ENCODE data around the gene ANKRD9.

The ANKRD9 gene

DNA sequence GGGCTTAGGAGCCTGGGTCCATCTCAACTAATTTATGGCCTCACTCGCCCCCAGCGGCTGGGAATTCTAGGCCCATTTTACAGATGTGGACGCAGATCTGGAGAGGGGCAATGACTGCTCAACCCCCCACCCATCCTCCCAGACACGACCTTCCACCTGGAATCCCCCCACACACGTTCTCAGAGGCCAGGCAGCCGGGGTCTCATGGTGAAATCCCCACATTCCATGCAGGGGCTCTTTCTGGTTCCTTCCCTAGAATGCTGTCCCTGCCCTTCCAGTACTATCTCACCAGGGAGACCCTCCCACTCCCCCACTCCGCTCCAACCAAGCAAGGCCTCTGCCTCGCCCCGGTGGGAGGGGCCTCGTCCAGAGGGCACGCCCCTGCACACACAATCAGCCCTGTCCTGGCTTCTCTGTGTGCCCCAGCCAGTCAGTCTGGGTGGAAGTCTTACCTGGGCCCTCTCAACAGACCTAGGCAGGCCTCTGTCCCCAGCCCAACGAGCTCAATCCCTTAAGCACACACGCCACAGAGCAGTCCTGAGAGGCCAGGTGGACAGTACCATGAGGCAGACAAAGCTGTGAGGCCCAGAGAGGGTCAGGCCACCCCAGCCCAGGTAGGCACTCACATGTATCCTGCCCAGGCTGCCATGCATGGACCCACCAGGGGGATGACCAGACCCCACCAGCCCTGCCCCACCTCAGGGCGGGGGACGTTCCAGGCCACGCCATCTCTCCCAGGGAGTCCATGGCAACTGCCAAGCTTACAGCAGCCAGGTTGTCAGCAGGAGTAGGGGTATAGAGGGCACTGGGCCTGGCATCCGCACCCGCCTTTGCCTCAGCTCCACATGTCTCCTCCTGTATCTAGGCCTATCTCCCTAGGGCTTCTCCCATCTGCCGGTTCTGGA lies 1.3 kb upstream of the ANKRD9 start:
- DNase-seq: no peak

DNA sequence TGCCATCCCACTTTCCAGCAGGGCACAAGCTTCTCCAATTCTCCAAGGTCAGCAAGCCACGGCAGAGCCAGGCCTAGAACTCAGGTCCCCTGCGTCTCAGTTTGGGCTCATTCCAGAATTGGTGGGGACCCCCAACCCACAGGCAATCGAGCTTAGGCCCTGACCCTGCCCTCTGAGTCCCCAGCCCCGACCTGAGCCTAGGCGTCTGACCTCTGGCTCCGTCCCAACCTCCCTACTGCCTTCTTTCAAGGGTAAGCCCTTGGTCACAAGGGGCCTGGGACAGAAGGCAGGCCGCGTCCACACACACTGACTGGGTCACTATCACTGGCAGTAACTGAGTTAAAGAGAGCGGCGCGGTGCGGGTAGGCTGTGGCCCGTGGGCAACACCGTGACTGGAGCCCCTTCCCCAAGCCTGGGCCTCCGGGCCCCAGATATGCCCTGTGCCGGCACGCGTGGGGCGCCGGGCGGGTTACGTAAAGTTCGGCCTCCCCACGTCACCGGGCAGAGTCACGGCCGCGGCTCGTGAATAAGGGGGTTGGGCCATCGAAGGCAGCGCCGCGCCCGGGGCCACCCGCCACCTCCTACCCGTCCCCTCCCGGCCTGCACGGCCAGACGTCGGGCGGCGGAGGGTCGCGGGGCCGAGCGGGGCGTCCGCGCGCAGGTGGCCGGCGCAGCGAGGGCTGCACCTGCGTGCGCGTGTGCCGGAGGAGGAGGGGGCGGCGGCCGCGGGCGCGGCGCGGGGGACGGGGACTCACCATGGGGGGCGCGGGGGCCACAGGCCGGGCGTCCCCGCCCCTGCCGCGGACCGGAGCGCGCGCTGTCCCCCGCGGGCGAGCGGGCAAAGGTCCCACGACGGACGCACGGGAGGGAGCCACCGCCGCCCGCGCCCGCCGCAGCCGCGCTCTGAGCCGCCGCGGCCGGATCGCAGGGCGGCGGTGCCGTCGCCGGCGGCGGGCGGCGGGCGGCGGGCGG lies 516 bp downstream of the ANKRD9 start:
- DNase-seq: peak in 2 of 5 donors; percentile 39 to 45

DNA sequence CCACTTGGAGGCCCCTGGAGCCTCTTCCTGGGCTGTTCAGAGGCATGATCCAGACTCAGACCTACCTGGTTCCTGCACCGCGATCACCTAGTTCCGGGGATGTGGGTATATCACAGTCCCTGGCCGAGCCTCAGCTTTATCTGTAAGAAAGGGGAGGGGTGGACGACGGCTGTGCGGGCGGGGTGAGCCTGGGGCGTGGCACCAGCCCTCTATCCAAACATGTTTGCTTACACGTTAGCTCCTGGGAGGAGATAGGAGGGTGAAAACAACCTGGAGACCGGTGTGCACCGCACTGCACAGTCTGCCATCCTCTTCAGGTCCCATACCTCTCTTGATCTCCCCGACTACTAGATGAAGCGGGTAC lies 1.2 kb downstream of the ANKRD9 start:
- no peak for DNase-seq

DNA sequence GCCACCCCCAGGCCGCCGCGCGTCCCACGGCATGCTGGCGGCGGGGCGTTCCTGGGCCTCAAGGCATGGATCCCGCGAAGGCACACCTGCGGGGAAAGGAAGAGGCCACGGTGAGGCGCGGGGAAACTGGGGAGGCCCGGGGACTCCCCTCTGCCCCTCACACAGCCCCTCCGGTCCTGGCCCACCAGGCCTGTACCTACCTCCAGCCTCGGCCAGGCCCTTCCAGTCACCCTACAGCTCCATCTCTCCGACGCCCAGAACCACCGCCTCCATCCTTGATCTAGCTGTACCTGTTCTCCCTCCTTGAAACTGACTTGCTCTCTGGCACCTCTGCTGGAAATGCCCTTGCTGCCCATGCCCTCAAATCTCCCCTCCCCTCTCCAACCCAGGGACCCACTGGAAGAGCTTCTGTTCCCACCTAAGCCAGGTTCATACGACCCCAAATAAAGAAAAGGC lies 1.7 kb downstream of the ANKRD9 start:
- no peak for DNase-seq

DNA sequence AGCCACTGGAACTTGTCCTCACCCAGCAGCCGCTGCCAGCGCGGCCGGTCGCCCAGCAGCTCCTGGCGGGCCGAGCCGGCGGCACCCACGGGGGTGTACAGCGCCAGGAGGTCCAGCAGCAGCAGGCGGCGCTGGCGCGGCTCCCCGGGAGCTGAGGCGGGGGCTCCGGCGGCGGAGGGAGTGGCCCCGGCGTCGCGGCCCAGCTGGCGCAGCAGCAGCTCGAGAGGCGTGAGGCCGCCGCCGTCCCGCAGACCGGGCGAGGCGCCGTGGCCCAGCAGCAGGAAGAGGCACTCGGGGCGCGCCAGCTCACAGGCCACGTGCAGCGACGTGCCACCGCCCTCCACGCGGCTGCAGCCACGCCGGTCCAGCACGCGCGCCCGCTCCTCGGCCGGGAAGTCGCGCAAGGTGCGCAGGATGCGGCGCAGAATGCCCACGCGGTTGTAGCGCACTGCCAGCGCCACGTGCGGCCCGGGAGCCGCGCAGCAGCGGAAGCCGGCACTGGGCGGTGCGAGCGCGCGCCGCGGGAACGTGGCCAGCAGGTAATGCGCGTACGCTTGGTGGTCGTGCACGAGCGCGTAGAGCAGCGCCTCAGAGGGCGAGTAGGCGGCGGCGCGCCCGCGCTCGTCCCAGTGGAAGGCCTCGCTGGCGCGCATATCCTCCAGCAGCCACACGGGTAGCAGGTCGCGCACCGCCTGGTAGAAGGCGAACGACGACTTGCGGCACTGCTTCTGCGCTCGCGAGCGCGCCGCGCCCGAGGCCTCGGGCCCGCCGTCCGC lies 2.3 kb downstream of the ANKRD9 start:
- DNase-seq: peak in 1 of 5 donors; percentile 33

DNA sequence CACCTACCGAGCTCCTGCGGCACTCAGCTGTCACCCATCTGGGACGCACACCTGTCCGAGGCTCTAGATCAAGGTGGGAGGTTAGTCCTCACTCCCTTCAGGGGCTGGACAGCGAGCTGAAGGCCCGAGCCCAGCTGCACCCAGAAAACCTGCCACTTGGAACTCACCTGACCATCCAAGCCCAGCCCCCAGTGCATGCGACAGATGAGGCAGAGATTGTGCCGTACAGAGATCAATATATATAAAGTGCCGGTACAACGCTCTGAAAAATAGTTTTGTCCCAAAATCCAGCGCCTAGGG lies 3.0 kb downstream of the ANKRD9 start:
- DNase-seq: no peak

DNA sequence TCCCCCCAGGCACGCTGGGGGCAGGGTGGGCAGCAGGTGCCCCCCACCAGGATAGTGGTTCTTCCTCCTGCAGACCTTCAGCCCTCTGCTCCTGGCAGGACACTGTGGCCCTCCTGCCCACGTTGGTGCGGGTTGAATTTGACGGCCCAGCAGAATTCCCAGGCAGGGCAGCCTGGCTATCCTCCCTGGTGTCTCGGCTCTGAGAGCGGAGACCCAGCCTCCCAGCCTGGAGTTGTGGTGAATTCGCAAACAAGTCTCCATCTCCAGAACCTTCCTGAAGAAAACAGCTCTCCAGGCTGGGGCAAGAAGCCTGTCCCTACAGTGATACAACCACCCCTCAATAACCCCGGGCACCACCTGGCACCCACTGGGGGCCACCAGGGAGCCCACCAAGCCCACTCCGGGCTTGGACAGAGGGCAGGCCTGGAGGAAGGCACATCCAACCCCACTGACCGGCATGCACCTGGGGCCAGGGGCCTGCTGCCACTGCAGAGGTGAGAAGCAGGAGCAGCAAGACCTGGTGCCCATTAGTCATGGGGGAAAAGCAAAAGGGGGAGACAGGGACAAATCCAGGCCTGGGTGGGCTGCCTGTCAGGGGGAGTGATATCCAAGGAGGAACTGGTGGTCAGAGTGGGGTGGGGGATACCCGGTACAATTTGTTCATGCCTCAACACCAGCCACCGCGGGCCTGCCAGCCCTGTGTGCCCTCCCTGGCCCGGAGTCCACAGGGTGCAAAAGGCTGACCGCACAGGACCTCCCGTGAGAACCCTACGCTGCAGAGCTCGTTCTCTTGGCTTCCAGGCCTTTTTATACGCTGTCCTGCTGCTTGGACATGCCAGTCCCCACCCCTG lies 3.6 kb downstream of the ANKRD9 start:
- no peak for DNase-seq

DNA sequence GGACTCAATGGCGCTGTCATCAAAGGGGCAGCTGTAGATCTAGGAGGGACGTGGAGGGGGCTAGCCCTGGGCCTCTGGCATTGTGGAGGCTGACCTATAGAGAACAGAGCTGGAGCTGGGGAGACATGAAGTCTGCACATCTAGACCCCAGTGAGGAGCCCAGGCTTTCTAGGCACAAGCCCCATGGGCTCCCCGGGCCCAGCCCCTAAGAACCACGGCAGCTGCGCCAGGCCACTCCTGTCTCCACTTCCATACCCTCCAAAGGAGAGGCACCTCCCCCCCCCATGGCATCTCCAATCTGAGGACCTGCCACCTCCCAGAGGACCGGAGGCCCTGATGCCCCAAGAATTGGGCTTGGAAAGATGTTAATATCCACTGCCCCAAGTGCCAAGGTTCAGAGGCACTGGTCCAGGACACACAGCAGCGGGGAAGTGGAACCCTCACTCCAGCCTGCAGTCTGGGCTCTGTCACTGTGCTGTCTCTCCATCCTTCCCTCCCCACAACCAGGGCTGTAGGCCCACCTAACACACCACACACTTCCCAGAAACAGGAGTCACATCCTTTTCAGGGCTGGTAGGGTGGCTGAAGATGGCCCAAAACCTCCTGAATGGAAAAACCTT lies 4.5 kb downstream of the ANKRD9 start:
- DNase-seq: no peak

DNA sequence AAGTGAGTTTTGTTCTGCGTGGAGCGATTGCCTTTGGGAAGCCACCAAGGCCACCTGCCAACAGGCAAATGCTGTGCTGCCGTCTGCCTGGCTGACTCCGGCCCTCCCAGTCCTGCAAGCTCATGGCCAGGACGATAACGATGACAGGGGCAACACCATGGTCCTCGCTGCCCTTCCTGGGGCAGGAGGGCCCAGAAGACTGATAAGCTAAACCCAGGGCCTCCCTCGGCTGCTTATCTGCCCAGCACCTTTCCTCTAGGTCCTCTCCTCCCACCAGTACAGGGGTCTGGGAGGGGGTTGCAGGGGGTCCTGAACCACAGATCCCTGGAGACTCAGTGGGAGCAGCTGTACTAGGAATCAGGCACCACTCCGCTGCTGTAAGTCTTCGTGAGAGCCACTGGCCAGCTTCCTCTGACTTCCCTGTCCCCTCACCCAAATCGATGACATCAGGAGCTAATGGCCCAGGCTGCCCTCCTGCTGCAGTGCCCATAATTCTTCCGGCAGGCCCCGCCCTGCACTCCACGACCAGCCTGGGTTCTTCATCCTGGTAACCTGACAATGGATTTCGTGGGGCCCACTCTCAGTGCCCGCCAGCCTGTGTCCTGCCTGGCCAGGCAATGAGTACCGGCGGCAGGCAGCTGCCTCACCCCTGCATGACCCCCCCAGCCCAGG lies 5.1 kb downstream of the ANKRD9 start:
- no peak for DNase-seq

DNA sequence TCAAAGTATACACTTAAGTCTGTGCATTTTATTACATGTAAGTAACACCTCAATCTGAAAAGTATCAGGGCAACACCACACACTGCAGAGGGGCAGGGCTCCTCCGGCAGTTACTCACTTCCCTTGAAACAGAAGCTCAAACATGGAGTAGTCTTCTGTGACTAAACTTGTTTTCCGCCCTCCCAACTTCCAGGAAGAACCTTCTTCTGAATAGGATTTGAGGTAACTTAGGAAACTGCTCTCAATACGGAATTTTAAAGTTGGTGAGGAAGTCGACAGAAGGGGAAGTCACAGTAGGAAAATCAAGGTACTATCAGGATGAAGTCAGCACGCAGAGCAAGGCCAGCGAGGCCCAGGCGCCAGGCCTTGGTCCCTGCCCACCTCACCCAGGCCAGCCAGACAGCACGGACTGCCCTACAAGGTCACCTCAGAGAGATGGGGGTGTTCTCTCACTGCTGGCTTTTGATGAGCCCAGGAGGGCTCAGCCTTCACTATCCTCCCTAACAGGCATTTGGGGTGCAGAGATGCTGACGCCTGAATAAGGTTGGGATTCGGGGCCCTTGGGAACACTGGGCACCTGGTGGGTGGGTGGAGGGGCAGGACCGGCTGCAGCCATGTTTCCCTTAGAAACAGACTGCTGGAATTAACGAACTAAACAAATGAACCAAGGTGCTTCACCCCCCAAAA lies 5.8 kb downstream of the ANKRD9 start:
- no peak for DNase-seq

DNA sequence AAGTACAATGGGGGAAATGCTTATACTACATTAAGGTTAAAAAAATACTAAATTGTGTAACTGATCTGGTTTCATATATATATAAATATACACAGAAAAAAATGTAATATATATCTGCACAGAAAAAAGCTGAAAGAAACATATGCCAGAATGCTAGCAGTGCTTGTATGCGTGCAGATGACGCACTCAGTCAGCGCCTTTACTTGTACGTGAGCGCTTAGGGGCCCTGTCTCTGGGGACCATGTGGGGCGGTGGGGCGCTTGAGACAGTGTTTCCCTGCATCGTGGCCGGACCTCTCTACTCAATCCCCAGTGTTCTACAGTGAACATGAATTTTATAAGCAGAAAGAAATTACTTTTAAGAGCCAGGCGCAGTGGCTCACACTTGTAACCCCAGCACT lies 7.0 kb downstream of the ANKRD9 start:
- no peak for DNase-seq

DNA sequence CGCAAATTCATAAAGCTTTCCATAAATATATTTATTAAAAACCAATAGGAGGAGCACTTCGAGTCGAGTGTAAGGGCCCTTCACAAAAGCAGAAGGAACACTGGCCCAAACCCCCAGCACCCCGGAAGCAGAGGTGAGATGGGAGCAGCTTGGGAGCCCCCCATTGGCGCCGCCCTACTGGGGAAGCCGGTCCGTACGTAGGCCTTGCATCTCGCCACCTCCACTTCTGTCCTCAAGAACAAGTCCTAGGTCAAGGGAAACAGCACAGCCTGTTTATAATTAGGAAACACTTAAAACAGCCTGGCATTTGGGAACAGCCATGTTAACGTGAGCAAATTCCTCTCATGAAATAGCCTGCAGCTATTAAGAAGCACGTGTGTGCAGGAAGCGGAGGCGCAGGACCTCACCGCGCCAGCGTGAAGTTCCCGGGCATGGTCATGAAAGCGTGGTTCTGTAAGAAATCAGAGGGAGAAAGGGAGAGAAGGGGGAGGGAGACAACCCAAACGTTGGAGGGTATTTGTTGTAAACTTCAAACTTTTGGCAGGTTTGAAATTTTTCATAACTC lies 7.7 kb downstream of the ANKRD9 start:
- no peak for DNase-seq

DNA sequence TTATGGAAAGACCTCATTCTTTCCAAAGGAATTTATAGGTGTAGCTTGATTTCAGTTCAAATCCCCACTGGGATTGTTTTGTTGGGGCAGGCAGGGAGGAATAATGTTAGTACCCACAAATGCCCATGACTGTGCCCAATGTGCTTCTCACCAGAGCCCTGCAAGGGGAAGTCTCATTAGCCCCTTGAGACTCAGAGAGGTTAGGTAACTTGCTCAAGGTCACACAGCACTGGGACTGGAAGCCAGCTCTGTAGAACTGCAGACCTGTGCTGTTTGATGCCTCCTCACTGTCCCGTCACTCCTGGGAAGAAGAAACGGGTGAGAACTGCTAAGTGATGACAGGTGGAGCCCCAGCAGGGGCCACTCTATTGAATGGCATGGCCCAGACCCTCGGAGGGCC lies 8.9 kb downstream of the ANKRD9 start:
- no peak for DNase-seq

DNA sequence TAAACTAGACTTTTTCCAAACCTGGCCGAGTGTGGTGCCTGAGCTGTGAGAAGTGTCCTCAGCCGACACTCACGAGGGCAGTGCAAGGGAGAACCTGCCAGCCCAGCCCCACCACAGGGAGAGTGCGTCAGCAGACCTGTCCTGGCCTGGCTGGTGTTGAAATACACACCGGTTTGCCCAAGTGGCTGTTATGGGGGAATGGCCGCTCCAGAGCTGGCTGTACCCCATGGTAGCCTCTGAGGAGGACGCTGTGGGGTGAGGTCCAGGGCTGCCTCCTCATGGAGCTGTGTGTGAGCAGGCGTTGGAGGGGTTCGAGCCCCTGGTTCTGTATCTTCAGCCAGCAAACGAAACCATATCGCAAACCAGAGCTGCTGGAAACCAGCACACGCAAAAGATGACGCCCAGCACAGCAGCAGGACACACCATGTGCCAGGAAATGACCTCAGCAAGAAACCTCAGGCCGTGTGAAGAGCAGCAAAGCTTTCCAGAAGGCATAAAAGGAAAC lies 9.4 kb downstream of the ANKRD9 start:
- peak in 1 of 5 donors; percentile 41 for DNase-seq

DNA sequence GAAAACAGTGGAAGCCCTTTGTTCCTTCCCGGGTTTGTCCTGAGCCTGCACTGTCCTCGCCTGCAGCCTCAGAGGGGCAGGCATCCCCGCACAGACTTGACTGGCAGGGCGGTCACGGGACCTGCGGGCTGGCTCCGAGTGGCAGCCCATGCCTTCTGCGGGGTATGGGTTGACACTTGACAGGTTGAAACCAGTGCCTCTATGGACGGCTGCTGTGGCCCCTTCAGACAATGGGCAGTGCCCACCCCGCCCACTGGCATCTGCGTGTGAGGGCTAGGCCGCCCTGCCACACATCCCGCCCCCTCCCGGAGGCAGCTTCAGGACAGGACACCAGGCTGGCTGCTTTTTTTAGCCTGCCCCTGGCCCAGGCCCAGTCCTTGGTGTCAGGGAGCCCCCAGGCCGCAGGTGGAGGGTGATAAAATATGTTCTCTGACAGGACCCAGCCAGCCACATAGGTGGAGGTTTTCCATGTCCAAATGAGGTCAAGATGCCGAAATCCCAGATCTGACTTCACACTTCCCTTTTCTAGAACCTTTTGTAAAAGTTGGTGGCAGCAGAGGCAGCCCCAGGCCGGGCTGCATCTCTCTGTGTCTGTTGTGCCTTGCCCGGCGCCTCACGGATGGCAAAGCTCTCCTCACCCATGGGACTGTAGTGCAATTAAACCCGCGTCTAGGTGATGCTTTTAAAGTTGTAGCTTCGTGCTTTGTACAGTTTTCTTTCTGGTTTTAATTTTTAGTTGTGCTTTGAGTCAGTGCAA lies 10.0 kb downstream of the ANKRD9 start:
- DNase-seq: no peak

DNA sequence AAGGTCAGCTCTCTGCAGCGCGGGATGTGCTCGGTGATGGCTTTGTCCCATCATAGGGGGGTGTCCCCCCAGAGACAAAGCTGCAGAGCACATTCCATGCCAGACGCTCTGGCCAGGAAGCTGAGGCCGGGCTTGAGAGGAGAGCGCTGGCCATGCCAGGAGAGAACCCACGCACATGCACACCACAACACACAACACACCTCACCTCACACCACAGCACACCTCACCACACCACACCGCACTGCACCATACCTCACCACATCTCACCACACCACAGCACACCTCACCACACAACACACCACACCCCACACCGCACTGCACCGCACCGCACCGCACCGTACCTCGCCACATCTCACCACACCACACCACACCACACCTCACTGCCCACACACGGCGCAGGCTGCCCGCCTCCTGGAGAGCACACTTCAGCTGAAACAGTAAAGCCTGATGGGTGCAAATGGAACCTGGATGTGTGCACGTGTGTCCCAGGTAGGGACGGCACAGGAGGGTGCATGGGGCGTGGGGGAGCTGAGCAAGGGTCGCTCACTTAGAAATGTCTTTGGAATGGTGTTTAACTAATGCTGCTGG lies 10.8 kb downstream of the ANKRD9 start:
- DNase-seq: no peak

DNA sequence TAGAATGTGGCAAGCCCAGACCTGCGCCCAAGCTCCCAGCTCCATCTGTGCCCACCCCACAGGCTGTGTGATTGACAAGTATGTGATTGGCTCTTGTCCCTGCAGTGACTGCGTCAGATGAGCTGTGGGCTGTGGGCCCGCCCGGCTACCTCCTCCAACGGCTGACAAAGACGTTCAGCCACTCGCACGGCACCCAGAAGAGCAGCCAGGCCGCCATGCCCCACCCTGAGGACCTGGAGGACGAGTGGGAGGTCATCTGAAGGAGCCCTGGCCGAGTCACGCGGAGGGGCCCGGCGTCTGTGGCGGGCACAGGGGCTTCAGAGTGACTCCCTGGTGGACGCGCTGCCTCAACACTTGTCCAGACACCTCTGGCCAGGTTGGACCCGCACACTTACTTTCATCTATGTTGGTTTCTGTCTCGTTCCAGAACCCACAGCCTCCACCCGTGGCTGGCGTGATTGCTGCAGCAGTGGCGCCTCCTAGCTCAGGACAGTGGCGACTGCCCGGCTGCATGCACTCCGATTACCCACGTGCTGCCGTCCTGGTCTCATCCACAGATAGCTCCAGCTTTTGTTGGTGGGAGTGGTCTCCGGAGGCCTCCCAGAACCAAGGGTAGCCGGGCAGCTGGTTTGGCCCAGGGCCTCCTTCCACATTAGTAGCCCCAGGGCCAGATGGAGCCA lies 11.4 kb downstream of the ANKRD9 start:
- DNase-seq: no peak
